H1 (cell line): Measurements from ENCODE around the gene FAM131C. TPM values are rescaled to one million over a fixed set of nuclear protein-coding genes. Genes with fewer than 3 reads are reported as not detected.

Source experiments
- CTCF ChIA-PET: fragments of 300-600 bp; sonication (Branson Sonifier 250); formaldehyde crosslinking; loops from one replicate; lab custom pipeline; 2021; ENCODE audit not compliant: partially characterized antibody; lab: Charles Lee
- POLR2A ChIA-PET: fragments of 300-600 bp; sonication (Branson Sonifier 250); formaldehyde crosslinking; loops from one replicate; lab custom pipeline; 2021; ENCODE audit warnings: inconsistent platforms; ENCODE audit not compliant: partially characterized antibody; lab: Charles Lee
- DNase-seq, 2 experiments: peaks; one replicate each; pipeline versions ENCODE4 v3.0.0 to v3.0.0-alpha.2; 2010 to 2022; ENCODE audit warnings: low spot score in 2 of 2, low read depth in 1 of 2, mixed read lengths in 1 of 2
- FAIRE-seq: peaks from 2 replicates; lab custom pipeline; 2011; peaks lifted over from hg19 to GRCh38; lab: Jason Lieb, UNC
- H2AFZ ChIP-seq: 2 replicates; pipeline ENCODE4 v1.8.1; 2012; ENCODE audit warnings: low read length, inconsistent platforms
- H2AK5ac ChIP-seq: 2 replicates; pipeline ENCODE4 v1.6.1; 2013; ENCODE audit warnings: low read depth, low read length
- H2BK120ac ChIP-seq: replicated peaks from 2 replicates; pipeline ENCODE3; 2013; ENCODE audit warnings: low read depth, low read length, inconsistent platforms
- H2BK12ac ChIP-seq: 2 replicates; pipeline ENCODE4 v1.6.1; 2013; ENCODE audit warnings: low read depth, low read length
- H2BK15ac ChIP-seq: 2 replicates; pipeline ENCODE4 v1.6.1; 2013; ENCODE audit warnings: low read length
- H2BK20ac ChIP-seq: 2 replicates; pipeline ENCODE4 v1.6.1; 2013; ENCODE audit warnings: low read length
- H2BK5ac ChIP-seq: 2 replicates; pipeline ENCODE4 v1.6.1; 2013; ENCODE audit warnings: low read depth, low read length
- H3K14ac ChIP-seq: 2 replicates; pipeline ENCODE4 v1.6.1; 2013; ENCODE audit warnings: inconsistent platforms; ENCODE audit not compliant: insufficient read length
- H3K18ac ChIP-seq: 2 replicates; pipeline ENCODE4 v1.6.1; 2013; ENCODE audit warnings: low read length; ENCODE audit errors: extremely low read depth
- H3K23ac ChIP-seq: 2 replicates; pipeline ENCODE4 v1.6.1; 2013; ENCODE audit warnings: inconsistent platforms; ENCODE audit not compliant: insufficient read length
- H3K23me2 ChIP-seq: 2 replicates; pipeline ENCODE4 v1.6.1; 2013; ENCODE audit warnings: low read depth, low read length
- H3K27ac ChIP-seq: 2 replicates; pipeline ENCODE4 v1.6.1; 2011; ENCODE audit warnings: low read depth, low read length, inconsistent platforms
- H3K27me3 ChIP-seq, 4 experiments: replicated peaks in 1 of 4; 1 replicate in 1 of 4; 2 replicates in 3 of 4; pipeline versions ENCODE4 v1.6.1 to v1.8.1; 2011 to 2013; ENCODE audit warnings: low read length in 3 of 4, mild to moderate bottlenecking in 3 of 4, inconsistent platforms in 2 of 4, mixed read lengths in 2 of 4, moderate library complexity in 1 of 4; ENCODE audit not compliant: control insufficient read depth in 3 of 4, insufficient read depth in 3 of 4; ENCODE audit errors: extremely low read depth in 1 of 4
- H3K36me3 ChIP-seq, 4 experiments: 2 replicates each; pipeline versions ENCODE4 v1.6.1 to v1.8.1; 2011 to 2013; ENCODE audit warnings: mild to moderate bottlenecking in 4 of 4, low read length in 3 of 4, moderate library complexity in 2 of 4, control low read depth in 1 of 4, inconsistent platforms in 1 of 4; ENCODE audit not compliant: insufficient read depth in 4 of 4, control insufficient read depth in 2 of 4
- H3K4ac ChIP-seq: replicated peaks from 2 replicates; pipeline ENCODE3; 2013; ENCODE audit warnings: low read length, low read depth, mixed read lengths, inconsistent platforms; ENCODE audit not compliant: insufficient read length
- H3K4me1 ChIP-seq, 4 experiments: replicated peaks in 1 of 4; 1 replicate in 1 of 4; 2 replicates in 3 of 4; pipeline versions ENCODE4 v1.6.1 to v1.8.1; 2011 to 2013; ENCODE audit warnings: low read length in 3 of 4, inconsistent platforms in 2 of 4, mixed read lengths in 1 of 4; ENCODE audit not compliant: insufficient read depth in 4 of 4, control insufficient read depth in 3 of 4
- H3K4me2 ChIP-seq, 2 experiments: 2 replicates each; pipeline versions ENCODE4 v1.6.1 to v1.8.1; 2011 to 2013; ENCODE audit warnings: low read depth in 2 of 2, low read length in 2 of 2, control low read depth in 1 of 2, inconsistent platforms in 1 of 2, mild to moderate bottlenecking in 1 of 2; ENCODE audit not compliant: insufficient read depth in 1 of 2
- H3K4me3 ChIP-seq, 4 experiments: fragments of 200-600, 300-600 bp in 1 of 4; sonication (generic), shearing (Covaris generic), sonication (Bioruptor Twin) in 1 of 4; 2 replicates each; pipeline versions ENCODE4 v1.5.1 to v1.8.1; 2011 to 2016; ENCODE audit warnings: low read length in 4 of 4, low read depth in 3 of 4, control low read depth in 2 of 4, inconsistent platforms in 2 of 4, mild to moderate bottlenecking in 2 of 4, mixed read lengths in 1 of 4, moderate library complexity in 1 of 4; ENCODE audit not compliant: insufficient read depth in 2 of 4; ENCODE audit errors: extremely low read depth in 1 of 4
- H3K56ac ChIP-seq: replicated peaks from 2 replicates; pipeline ENCODE3; 2013; ENCODE audit warnings: low read depth, mild to moderate bottlenecking, mixed read lengths, low read length, inconsistent platforms; ENCODE audit not compliant: insufficient read length
- H3K79me1 ChIP-seq: 2 replicates; pipeline ENCODE4 v1.6.1; 2013; ENCODE audit warnings: low read depth, low read length, control low read depth
- H3K79me2 ChIP-seq, 2 experiments: 2 replicates each; pipeline versions ENCODE4 v1.6.1 to v1.8.1; 2012 to 2013; ENCODE audit warnings: low read length in 2 of 2, mild to moderate bottlenecking in 2 of 2, inconsistent platforms in 1 of 2; ENCODE audit not compliant: insufficient read depth in 2 of 2, control insufficient read depth in 1 of 2
- H3K9ac ChIP-seq, 4 experiments: replicated peaks in 1 of 4; 1 replicate in 1 of 4; 2 replicates in 3 of 4; pipeline versions ENCODE4 v1.6.1 to v1.8.1; 2011 to 2013; ENCODE audit warnings: low read depth in 3 of 4, low read length in 3 of 4, control low read depth in 2 of 4, mild to moderate bottlenecking in 2 of 4, moderate library complexity in 2 of 4, inconsistent platforms in 1 of 4; ENCODE audit errors: extremely low read depth in 1 of 4
- H3K9me3 ChIP-seq, 2 experiments: 2 replicates each; pipeline versions ENCODE4 v1.6.1 to v1.8.1; 2012 to 2013; ENCODE audit warnings: mild to moderate bottlenecking in 2 of 2, moderate library complexity in 2 of 2, control low read depth in 1 of 2, inconsistent platforms in 1 of 2, low read depth in 1 of 2, low read length in 1 of 2, mixed read lengths in 1 of 2; ENCODE audit not compliant: insufficient read depth in 2 of 2
- H4K20me1 ChIP-seq, 2 experiments: replicated peaks in 1 of 2; 2 replicates each; pipeline versions ENCODE3 to v1.8.1; 2011 to 2013; ENCODE audit warnings: inconsistent platforms in 2 of 2, low read length in 2 of 2, mild to moderate bottlenecking in 1 of 2; ENCODE audit not compliant: insufficient read depth in 2 of 2, control insufficient read depth in 1 of 2
- H4K5ac ChIP-seq: 2 replicates; pipeline ENCODE4 v1.6.1; 2013; ENCODE audit warnings: low read length, low read depth, mixed read lengths, inconsistent platforms; ENCODE audit not compliant: insufficient read length
- H4K8ac ChIP-seq: 2 replicates; pipeline ENCODE4 v1.8.0; 2013; ENCODE audit warnings: mild to moderate bottlenecking, moderate library complexity, low read length, inconsistent platforms; ENCODE audit not compliant: insufficient read depth; ENCODE audit errors: extremely low read depth
- H4K91ac ChIP-seq: replicated peaks from 2 replicates; pipeline ENCODE3; 2013; ENCODE audit warnings: low read length, mixed read lengths, inconsistent platforms; ENCODE audit not compliant: insufficient read length
- CBX5 ChIP-seq: fragments of 300-800, 300-1000 bp; sonication (generic); IDR thresholded peaks from 2 replicates; pipeline ENCODE4 v1.7.1; 2016; ENCODE audit warnings: antibody characterized with exemption, low read length, low read depth
- CEBPB ChIP-seq: IDR thresholded peaks from 2 replicates; pipeline ENCODE4 v1.6.1; 2012; ENCODE audit warnings: low read depth, low read length
- CREB1 ChIP-seq: IDR thresholded peaks from 2 replicates; pipeline ENCODE4 v1.6.1; 2012; ENCODE audit warnings: inconsistent platforms
- EGR1 ChIP-seq: IDR thresholded peaks from 2 replicates; pipeline ENCODE4 v1.6.1; 2011; ENCODE audit warnings: low read depth, low read length, borderline replicate concordance
- GTF2F1 ChIP-seq: IDR thresholded peaks from 2 replicates; pipeline ENCODE4 v1.6.1; 2012; ENCODE audit warnings: low read depth, low read length, improper control_type of control experiment, borderline replicate concordance
- JUN ChIP-seq: IDR thresholded peaks from 2 replicates; pipeline ENCODE4 v1.6.1; 2011; ENCODE audit warnings: low read depth, mild to moderate bottlenecking, improper control_type of control experiment, low read length
- KDM4A ChIP-seq: IDR thresholded peaks from one replicate; pipeline ENCODE4 v1.7.1; 2012; ENCODE audit warnings: low read depth, mild to moderate bottlenecking, moderate library complexity, low read length, inconsistent platforms; ENCODE audit not compliant: severe bottlenecking
- NRF1 ChIP-seq: IDR thresholded peaks from 2 replicates; pipeline ENCODE4 v1.6.1; 2011; ENCODE audit warnings: mild to moderate bottlenecking, low read depth, low read length, improper control_type of control experiment
- POU5F1 ChIP-seq: IDR thresholded peaks from 2 replicates; pipeline ENCODE4 v1.6.1; 2011; ENCODE audit warnings: low read depth, mild to moderate bottlenecking, low read length, moderate library complexity
- RBBP5 ChIP-seq: IDR thresholded peaks from 2 replicates; pipeline ENCODE4 v1.7.1; 2012; ENCODE audit warnings: low read depth, mild to moderate bottlenecking, inconsistent platforms, low read length, moderate library complexity, borderline replicate concordance
- RXRA ChIP-seq: IDR thresholded peaks from 2 replicates; pipeline ENCODE4 v1.6.1; 2011; ENCODE audit warnings: low read depth, mild to moderate bottlenecking, low read length, moderate library complexity; ENCODE audit not compliant: insufficient read depth
- SAP30 ChIP-seq: fragments of 300-600 bp; sonication (generic); IDR thresholded peaks from 2 replicates; pipeline ENCODE4 v1.7.1; 2012; ENCODE audit warnings: low read length, moderate library complexity, mild to moderate bottlenecking, inconsistent platforms; ENCODE audit not compliant: insufficient read depth, insufficient replicate concordance
- SP1 ChIP-seq: IDR thresholded peaks from 2 replicates; pipeline ENCODE4 v1.6.1; 2011; ENCODE audit warnings: low read depth, low read length
- SUZ12 ChIP-seq: fragments of 200-600 bp; sonication (generic); IDR thresholded peaks from 2 replicates; pipeline ENCODE4 v1.6.1; 2012; ENCODE audit warnings: mild to moderate bottlenecking, inconsistent platforms, low read length, moderate library complexity, mixed read lengths
- YY1 ChIP-seq: IDR thresholded peaks from 2 replicates; pipeline ENCODE4 v1.6.1; 2011; ENCODE audit warnings: low read depth, mild to moderate bottlenecking, low read length
- WGBS, 2 experiments: shearing (Covaris generic) in 1 of 2; methylation state at CpG; one replicate each; pipeline versions ENCODE4 v1.1.6 to v1.1.7; 2013 to 2015; ENCODE audit warnings: low lambda C conversion rate in 2 of 2, mixed read lengths in 2 of 2, inconsistent platforms in 1 of 2, low coverage in 1 of 2, missing lambda C conversion rate in 1 of 2; ENCODE audit not compliant: insufficient replicate concordance in 2 of 2, insufficient coverage in 1 of 2, insufficient read length in 1 of 2; ENCODE audit errors: extremely low coverage in 1 of 2, missing lambda C conversion rate in 1 of 2; 5-methylcytosine and 5-hydroxymethylcytosine counted together
- polyA plus RNA-seq, 7 experiments: library from polyadenylated mRNA; depleted of rRNA in 3 of 7; stranded (reverse) in 5 of 7; unstranded in 2 of 7; fragments of >200 nt in 5 of 7; fragments of 200-250 nt in 2 of 7; gene quantifications; 1 replicate in 5 of 7; 2 replicates in 1 of 7; 4 replicates in 1 of 7; pipeline versions ENCODE4 v1.2.1 to v1.2.3, GENCODE V29; 2011 to 2013; ENCODE audit warnings: missing spikeins in 2 of 7, mixed read lengths in 2 of 7
- total RNA-seq: library from RNA; stranded (reverse); fragmentation: NEBNext Ultra II Directional; extraction: Animal tissue kit (Norgen Biotek cat#: 25700); gene quantifications from 2 replicates; pipeline ENCODE4 v1.2.1, GENCODE V29; 2021

FAM131C gene
- total and polyA plus RNA-seq, 2 of the 8 experiments (the other 6 are each of a cell fraction or from before 2014, with no cell fraction given): 0.73 to 0.78 TPM

DNA sequence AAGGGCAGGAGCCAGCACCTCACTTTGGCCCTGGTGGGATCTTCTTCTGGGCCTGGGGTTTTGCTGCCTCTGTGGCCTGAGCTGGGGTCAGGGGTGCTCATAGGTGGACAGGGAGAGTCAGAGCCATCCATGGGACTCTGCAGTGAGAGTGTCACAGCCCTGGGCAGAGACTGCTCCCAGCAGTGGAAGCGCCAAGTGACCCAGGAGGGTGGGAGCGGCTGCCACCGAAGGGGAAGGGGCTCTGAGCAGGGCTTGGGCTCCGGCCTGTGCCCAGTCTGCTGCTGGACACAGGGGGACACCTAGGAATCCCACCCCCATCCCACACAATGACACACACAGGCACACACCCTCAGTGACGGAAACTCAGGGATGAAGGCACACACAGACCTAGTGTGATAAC, 29.5 kb downstream of the FAM131C start:
- Histone ChIP-seq H3K27ac (no peak overlapping the region), H3K9me3 (no peaks in the 10 kb centered on the region), H3K18ac (no peak overlapping the region), H4K5ac (no peak overlapping the region), H4K91ac (no peak overlapping the region), H3K4me3 (no peak overlapping the region), H2BK12ac (0 out of 2 replicates have a peak overlapping the region, but pooled peaks have one; percentile 33), H3K79me1 (no peaks in the 10 kb centered on the region), H3K4ac (no peak overlapping the region), H2BK15ac (no peak overlapping the region), H2AK5ac (no peak overlapping the region), H3K23ac (no peak overlapping the region), H3K14ac (no peak overlapping the region), H3K4me2 (no peak overlapping the region), H3K23me2 (peaks cover 4% of the 10 kb centered on the region), H2BK5ac (no peak overlapping the region), H3K27me3 (peaks cover 0 to 6% (median 0%) of the 10 kb centered on the region in 4 experiments; a peak in 1 of 7 replicates), H4K8ac (no peak overlapping the region), H3K4me1 (peaks cover 0 to 7% (median 0%) of the 10 kb centered on the region in 4 experiments; a peak in 3 of 7 replicates), H3K56ac (no peak overlapping the region), H3K36me3 (no peaks in the 10 kb centered on the region), H2BK20ac (no peak overlapping the region), H4K20me1 (no peaks in the 10 kb centered on the region), H3K79me2 (no peaks in the 10 kb centered on the region), H2BK120ac (no peak overlapping the region), H2AFZ (no peak overlapping the region), H3K9ac (no peak overlapping the region)
- DNase-seq: no peak
- ChIA-PET CTCF (interaction anchor here (0.9 to 5.6 kb wide), 9 partner anchors 10 to 143 kb away, joined by 3 to 41 read pairs (median 4); partner anchors contain the start of gene FAM131C), POLR2A (interaction anchor here (2.2 kb wide), 1 partner anchor 24 kb away, joined by 5 read pairs; no protein-coding TSS in a partner anchor)
- no peak for FAIRE-seq
- WGBS, 2 experiments: 92% methylated on average over 5 of the region's 5 CpGs; no CpG with 5 or more reads in 1 of the 2 experiments
- TF ChIP-seq GTF2F1 (no peak), SUZ12 (no peak), CBX5 (no peak), YY1 (no peak), JUN (no peak), RBBP5 (no peak), EGR1 (no peak), RXRA (no peak), CREB1 (no peak), CEBPB (no peak), POU5F1 (no peak), SP1 (no peak), KDM4A (no peak), NRF1 (no peak), SAP30 (no peak)
